Ovary (tissue), 3 donors: Measurements from ENCODE around the gene ANKK1.

Source experiments
- EP300 ChIP-seq: sonication (generic); formaldehyde crosslinking; IDR thresholded peaks from one replicate; pipeline ENCODE4 v1.6.1; 2017; ENCODE audit warnings: antibody characterized with exemption
- POLR2A ChIP-seq: fragments of 450-650 bp; IDR thresholded peaks from one replicate; pipeline ENCODE4 v1.6.1; 2017; ENCODE audit warnings: antibody characterized with exemption, mild to moderate bottlenecking, moderate library complexity
- TF ChIP-seq, protein P1 (sequence below), 3 donors: fragments of 450-650 bp in 2 of 3; fragments of 200-600 bp in 1 of 3; IDR thresholded peaks; one replicate each; pipeline versions ENCODE4 v1.5.1 to v1.8.0; 2016 to 2022; ENCODE audit warnings: antibody characterized with exemption in 3 of 3, mild to moderate bottlenecking in 1 of 3
- donor health status: DM: no; HTN: no; CAD: no.

- no peak for TF ChIP-seq POLR2A
- TF ChIP-seq, protein P1, sequence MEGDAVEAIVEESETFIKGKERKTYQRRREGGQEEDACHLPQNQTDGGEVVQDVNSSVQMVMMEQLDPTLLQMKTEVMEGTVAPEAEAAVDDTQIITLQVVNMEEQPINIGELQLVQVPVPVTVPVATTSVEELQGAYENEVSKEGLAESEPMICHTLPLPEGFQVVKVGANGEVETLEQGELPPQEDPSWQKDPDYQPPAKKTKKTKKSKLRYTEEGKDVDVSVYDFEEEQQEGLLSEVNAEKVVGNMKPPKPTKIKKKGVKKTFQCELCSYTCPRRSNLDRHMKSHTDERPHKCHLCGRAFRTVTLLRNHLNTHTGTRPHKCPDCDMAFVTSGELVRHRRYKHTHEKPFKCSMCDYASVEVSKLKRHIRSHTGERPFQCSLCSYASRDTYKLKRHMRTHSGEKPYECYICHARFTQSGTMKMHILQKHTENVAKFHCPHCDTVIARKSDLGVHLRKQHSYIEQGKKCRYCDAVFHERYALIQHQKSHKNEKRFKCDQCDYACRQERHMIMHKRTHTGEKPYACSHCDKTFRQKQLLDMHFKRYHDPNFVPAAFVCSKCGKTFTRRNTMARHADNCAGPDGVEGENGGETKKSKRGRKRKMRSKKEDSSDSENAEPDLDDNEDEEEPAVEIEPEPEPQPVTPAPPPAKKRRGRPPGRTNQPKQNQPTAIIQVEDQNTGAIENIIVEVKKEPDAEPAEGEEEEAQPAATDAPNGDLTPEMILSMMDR (IDR thresholded peaks at IDR 0.05) = no peak
- TF ChIP-seq EP300 = no peak
These were observed 53.2 kb downstream of the ANKK1 start for GRCh38 chr11:113440816-113441215.
